ENCODE results near the gene SUSD5. TPM values are rescaled to one million over a fixed set of nuclear protein-coding genes. Genes with fewer than 3 reads are reported as not detected.

The SUSD5 gene
- total RNA-seq, 4 donors from 2014 or later, result 0.18 to 0.85 (median 0.40) TPM; not detected in 1

GRCh38 chr3:33202711-33203457, 15.7 kb downstream of the SUSD5 start:
- Histone ChIP-seq H3K4me1 (no peaks in the 10 kb centered on the region), H3K36me3 (no peaks in the 10 kb centered on the region), H3K9me3 (no peaks in the 10 kb centered on the region), H3K27ac (no peak overlapping the region), H3K4me3 (no peak overlapping the region), H3K27me3 (no peaks in the 10 kb centered on the region)
- DNase-seq, result no peak
- TF ChIP-seq POLR2A (IDR thresholded peaks at IDR 0.05), result no peak
- no peak for TF ChIP-seq CTCF (IDR thresholded peaks at IDR 0.05)

GRCh38 chr3:33201195-33201594, 17.4 kb downstream of the SUSD5 start:
- no peak overlapping the region for H3K4me3 ChIP-seq
- no peak overlapping the region for H3K27ac ChIP-seq
- no peak for DNase-seq
- H3K27me3 ChIP-seq, result no peaks in the 10 kb centered on the region
- no peaks in the 10 kb centered on the region for H3K9me3 ChIP-seq
- TF ChIP-seq CTCF (IDR thresholded peaks at IDR 0.05) (no peak), POLR2A (IDR thresholded peaks at IDR 0.05) (no peak)
- no peaks in the 10 kb centered on the region for H3K4me1 ChIP-seq
- no peaks in the 10 kb centered on the region for H3K36me3 ChIP-seq

GRCh38 chr3:33196538-33196937, 22.1 kb downstream of the SUSD5 start:
- H3K27me3 ChIP-seq, result no peaks in the 10 kb centered on the region
- H3K36me3 ChIP-seq, result no peaks in the 10 kb centered on the region
- DNase-seq, result no peak
- no peak overlapping the region for H3K4me3 ChIP-seq
- H3K27ac ChIP-seq, result no peak overlapping the region
- H3K4me1 ChIP-seq, result no peaks in the 10 kb centered on the region
- no peak for TF ChIP-seq POLR2A (IDR thresholded peaks at IDR 0.05)
- no peak for TF ChIP-seq CTCF (IDR thresholded peaks at IDR 0.05)
- no peaks in the 10 kb centered on the region for H3K9me3 ChIP-seq

- DNase-seq, result no peak
- Histone ChIP-seq H3K4me3 (no peak overlapping the region), H3K36me3 (no peaks in the 10 kb centered on the region), H3K27ac (no peak overlapping the region), H3K9me3 (no peaks in the 10 kb centered on the region), H3K27me3 (no peaks in the 10 kb centered on the region), H3K4me1 (no peaks in the 10 kb centered on the region)
- TF ChIP-seq CTCF (IDR thresholded peaks at IDR 0.05), result no peak
- no peak for TF ChIP-seq POLR2A (IDR thresholded peaks at IDR 0.05)
Observed at GRCh38 chr3:33194303-33194702, 24.3 kb downstream of the SUSD5 start.

GRCh38 chr3:33187368-33187634, 31.3 kb downstream of the SUSD5 start:
- no peaks in the 10 kb centered on the region for H3K9me3 ChIP-seq
- no peaks in the 10 kb centered on the region for H3K36me3 ChIP-seq
- H3K4me3 ChIP-seq, result no peak overlapping the region
- DNase-seq, result no peak
- H3K4me1 ChIP-seq, result no peaks in the 10 kb centered on the region
- no peak for TF ChIP-seq POLR2A (IDR thresholded peaks at IDR 0.05)
- no peak for TF ChIP-seq CTCF (IDR thresholded peaks at IDR 0.05)
- H3K27ac ChIP-seq, result no peak overlapping the region
- H3K27me3 ChIP-seq, result no peaks in the 10 kb centered on the region
